Gastrocnemius medialis (tissue), 4 donors: ENCODE measurements around the gene MTMR4.

ENCODE experiments used
- CTCF ChIP-seq, 5 experiments: fragments of 450-650 bp in 3 of 5; fragments of 200-600 bp in 2 of 5; sonication (generic) in 2 of 5; IDR thresholded peaks in 4 of 5; conservative IDR thresholded peaks in 1 of 5; 1 replicate in 4 of 5; 2 replicates in 1 of 5; pipeline ENCODE4 v1.5.1; 2016 to 2019; ENCODE audit warnings: antibody characterized with exemption in 5 of 5, mild to moderate bottlenecking in 3 of 5, moderate library complexity in 3 of 5
- POLR2A ChIP-seq, 2 donors: fragments of 450-650 bp; IDR thresholded peaks; one replicate each; pipeline ENCODE4 v1.6.1; 2017; ENCODE audit warnings: antibody characterized with exemption in 2 of 2, mild to moderate bottlenecking in 2 of 2, moderate library complexity in 2 of 2

GRCh38 chr17:58537266-58537665 lies 22.8 kb upstream of the MTMR4 start:
- no peak for TF ChIP-seq POLR2A (IDR thresholded peaks at IDR 0.05)
- TF ChIP-seq CTCF (IDR thresholded peaks at IDR 0.05 in 4 of 5, conservative IDR thresholded peaks at IDR 0.05 in 1 of 5), result no peak
